NT2/D1 (cell line): ENCODE measurements around the gene VSTM1.

Experiments used
- DNase-seq: peaks from one replicate; pipeline ENCODE4 v3.0.0-alpha.2; 2011; ENCODE audit warnings: low read depth, low spot score
- H3K27me3 ChIP-seq: 2 replicates; pipeline ENCODE4 v1.6.0; 2011; ENCODE audit warnings: mild to moderate bottlenecking; ENCODE audit not compliant: insufficient read length, insufficient read depth
- H3K36me3 ChIP-seq: 2 replicates; pipeline ENCODE4 v1.6.1; 2011; ENCODE audit warnings: mild to moderate bottlenecking, low read length, mixed read lengths; ENCODE audit not compliant: insufficient read depth, insufficient read length
- H3K4me1 ChIP-seq: 2 replicates; pipeline ENCODE4 v1.5.1; 2011; ENCODE audit not compliant: insufficient read depth, insufficient read length
- H3K4me3 ChIP-seq: 2 replicates; pipeline ENCODE4 v1.5.1; 2011; ENCODE audit warnings: low read depth; ENCODE audit not compliant: insufficient read length
- H3K9ac ChIP-seq: 2 replicates; pipeline ENCODE4 v1.6.0; 2011; ENCODE audit warnings: low read depth; ENCODE audit not compliant: insufficient read length
- H3K9me3 ChIP-seq: 2 replicates; pipeline ENCODE4 v1.5.1; 2011; ENCODE audit warnings: mild to moderate bottlenecking, low read length; ENCODE audit not compliant: insufficient read depth
- SUZ12 ChIP-seq: IDR thresholded peaks from 2 replicates; pipeline ENCODE4 v1.6.1; 2011; ENCODE audit not compliant: insufficient read length, insufficient read depth; ENCODE audit errors: extremely low read depth
- YY1 ChIP-seq: IDR thresholded peaks from 2 replicates; pipeline ENCODE4 v1.6.1; 2011; ENCODE audit not compliant: insufficient read length, insufficient read depth
- ZNF274 ChIP-seq: IDR thresholded peaks from 2 replicates; pipeline ENCODE4 v1.6.1; 2011; ENCODE audit warnings: mild to moderate bottlenecking, low read depth, low read length

The VSTM1 gene

DNA sequence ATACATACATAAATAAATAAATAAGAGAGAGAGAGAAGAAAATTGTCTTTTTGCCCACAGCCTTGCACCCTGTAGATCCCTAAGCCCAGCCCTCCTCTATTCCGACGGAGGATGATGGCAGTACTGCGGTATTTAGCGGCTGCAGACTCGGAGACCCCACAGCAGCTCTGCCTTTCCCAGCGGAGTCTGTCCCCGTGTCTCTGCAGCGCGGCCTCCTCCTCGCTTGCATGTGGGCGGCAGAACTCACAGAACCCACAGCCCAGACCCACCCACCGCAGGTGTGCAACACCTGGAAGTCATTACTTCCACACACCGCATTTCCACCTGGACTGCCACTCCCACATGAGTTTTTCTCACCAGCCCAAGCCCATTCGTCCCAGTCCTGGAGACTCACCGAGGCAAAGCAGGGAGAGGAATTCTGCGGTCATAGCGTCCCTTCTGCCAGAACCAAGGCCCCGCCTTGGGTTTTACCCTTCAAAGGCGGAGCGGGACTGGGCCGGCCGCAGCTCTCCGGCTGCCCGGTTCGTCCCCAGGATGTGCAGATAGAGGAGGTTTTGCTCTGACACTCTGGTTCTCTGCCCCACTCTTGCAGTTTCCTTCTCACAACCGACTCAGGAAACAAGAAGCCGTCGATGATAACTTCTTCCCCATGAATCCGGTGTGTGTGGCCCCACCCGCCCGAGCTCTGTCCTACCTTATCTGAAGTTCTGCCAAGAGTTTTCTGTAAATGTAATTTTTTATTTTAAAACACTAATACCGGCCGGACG, at the start of gene VSTM1:
TSS of gene VSTM1 (minus strand) at position 548 of the 767 bp plus-strand sequence. CDS start at position 428, 120 bp downstream.
- peaks cover 2% of the 10 kb centered on the region for H3K4me1 ChIP-seq
- no peak within 1 kb of the TSS for H3K4me3 ChIP-seq
- no peaks in the 10 kb centered on the region for H3K9me3 ChIP-seq
- H3K36me3 ChIP-seq, result no peaks in the 10 kb centered on the region
- TF ChIP-seq ZNF274 (no peak), SUZ12 (no peak), YY1 (no peak)
- no peaks in the 10 kb centered on the region for H3K27me3 ChIP-seq
- no peak within 1 kb of the TSS for H3K9ac ChIP-seq
- no peak for DNase-seq

- no peaks in the 10 kb centered on the region for H3K9me3 ChIP-seq
- H3K4me3 ChIP-seq, result no peak overlapping the region
- H3K9ac ChIP-seq, result no peak overlapping the region
- H3K36me3 ChIP-seq, result peaks cover 75% of the 10 kb centered on the region
- no peaks in the 10 kb centered on the region for H3K27me3 ChIP-seq
- DNase-seq, result no peak
- TF ChIP-seq YY1 (no peak), ZNF274 (no peak), SUZ12 (no peak)
- H3K4me1 ChIP-seq, result peaks cover 2% of the 10 kb centered on the region
Observed at GRCh38 chr19:54109651-54110050, 46.0 kb upstream of the VSTM1 start.

DNA sequence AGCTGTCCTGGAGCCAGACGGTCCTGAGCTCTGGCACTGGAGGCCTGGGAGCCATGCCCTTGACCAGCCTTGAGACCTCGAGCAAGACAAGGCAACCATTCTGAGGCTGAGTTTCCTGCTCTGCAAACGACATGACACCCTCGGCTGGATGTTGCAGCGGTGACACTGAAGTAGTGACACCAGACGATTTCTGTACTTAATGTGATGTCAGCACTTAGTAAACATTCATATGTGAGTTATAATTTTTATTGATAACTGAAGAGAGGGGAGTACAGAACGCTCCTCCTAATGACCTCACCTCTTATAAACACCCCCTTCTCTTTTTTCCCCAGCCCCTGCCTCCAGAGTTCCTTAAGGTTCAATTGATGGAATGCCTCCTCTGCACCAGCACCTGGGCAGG, 44.8 kb upstream of the VSTM1 start:
- Histone ChIP-seq H3K4me1 (peaks cover 2% of the 10 kb centered on the region), H3K4me3 (no peak overlapping the region), H3K9ac (no peak overlapping the region), H3K27me3 (no peaks in the 10 kb centered on the region), H3K9me3 (no peaks in the 10 kb centered on the region), H3K36me3 (peaks cover 73% of the 10 kb centered on the region)
- DNase-seq, result no peak
- no peak for TF ChIP-seq YY1

DNA sequence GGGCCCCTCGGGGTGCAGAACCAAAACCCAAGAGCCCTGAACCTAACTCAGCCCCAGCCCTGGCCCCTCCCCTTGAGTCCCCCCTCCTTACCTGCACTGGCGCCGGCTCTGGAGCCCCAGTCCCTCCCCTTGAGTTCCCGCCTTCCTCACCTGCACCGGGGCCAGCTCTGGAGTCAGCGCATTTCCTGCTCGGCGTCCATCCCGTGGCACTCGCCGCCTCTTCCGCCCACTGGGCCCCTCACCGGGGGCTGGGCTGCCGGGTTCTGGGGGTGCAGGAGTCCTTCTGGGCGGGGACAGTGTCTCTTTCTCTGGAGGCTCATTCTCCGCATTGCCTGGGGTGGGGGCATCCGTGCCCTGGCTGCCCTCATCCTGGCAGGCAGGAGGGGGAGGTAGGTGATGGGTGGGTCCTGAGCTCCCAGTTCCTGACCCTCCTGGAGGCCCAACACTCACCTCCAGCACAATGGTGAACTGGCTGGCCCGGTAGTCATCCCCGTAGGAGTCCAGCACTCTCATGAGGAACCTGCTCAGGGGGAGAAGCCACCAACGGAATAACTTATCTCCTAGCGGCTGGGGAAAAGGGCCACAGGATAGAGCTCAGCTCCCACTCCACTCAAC, 44.3 kb upstream of the VSTM1 start:
- Histone ChIP-seq H3K9ac (no peak overlapping the region), H3K36me3 (peaks cover 68% of the 10 kb centered on the region), H3K27me3 (no peaks in the 10 kb centered on the region), H3K4me3 (no peak overlapping the region), H3K9me3 (no peaks in the 10 kb centered on the region), H3K4me1 (peaks cover 2% of the 10 kb centered on the region)
- TF ChIP-seq SUZ12 (no peak), YY1 (no peak), ZNF274 (no peak)
- DNase-seq, result no peak

DNA sequence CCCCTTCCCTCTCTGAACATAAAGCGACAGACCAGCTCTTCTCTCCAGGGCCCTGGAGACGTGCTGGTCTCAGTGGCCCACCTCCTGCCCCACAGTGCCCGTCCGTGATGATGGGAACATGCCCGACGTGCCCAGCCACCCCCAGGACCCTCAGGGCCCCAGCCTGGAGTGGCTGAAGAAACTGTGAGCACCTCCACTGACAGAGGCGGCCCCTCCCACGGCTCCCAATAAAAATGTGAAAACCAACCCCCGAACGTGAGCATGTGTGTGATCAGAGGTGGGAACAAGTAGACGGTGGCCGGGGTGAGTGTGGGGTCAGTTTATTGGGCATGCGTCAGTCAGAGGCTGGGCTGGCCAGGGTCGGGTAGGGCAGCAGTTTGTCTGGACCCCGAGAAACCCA, 43.0 kb upstream of the VSTM1 start:
- Histone ChIP-seq H3K27me3 (no peaks in the 10 kb centered on the region), H3K9me3 (no peaks in the 10 kb centered on the region), H3K4me3 (no peak overlapping the region), H3K36me3 (peaks cover 63% of the 10 kb centered on the region), H3K9ac (no peak overlapping the region), H3K4me1 (peaks cover 2% of the 10 kb centered on the region)
- no peak for DNase-seq
- TF ChIP-seq ZNF274 (no peak), SUZ12 (no peak), YY1 (no peak)

GRCh38 chr19:54105796-54106195, 42.1 kb upstream of the VSTM1 start:
- DNase-seq, result no peak
- no peaks in the 10 kb centered on the region for H3K27me3 ChIP-seq
- no peak for TF ChIP-seq YY1
- no peak for TF ChIP-seq ZNF274
- no peak for TF ChIP-seq SUZ12
- no peak overlapping the region for H3K9ac ChIP-seq
- H3K4me1 ChIP-seq, result peaks cover 2% of the 10 kb centered on the region
- H3K36me3 ChIP-seq, result peaks cover 59% of the 10 kb centered on the region
- no peaks in the 10 kb centered on the region for H3K9me3 ChIP-seq
- no peak overlapping the region for H3K4me3 ChIP-seq

- H3K27me3 ChIP-seq, result no peaks in the 10 kb centered on the region
- peaks cover 2% of the 10 kb centered on the region for H3K4me1 ChIP-seq
- no peak overlapping the region for H3K4me3 ChIP-seq
- DNase-seq, result no peak
- no peak for TF ChIP-seq SUZ12
- no peak for TF ChIP-seq YY1
- TF ChIP-seq ZNF274, result no peak
- no peak overlapping the region for H3K9ac ChIP-seq
- H3K9me3 ChIP-seq, result no peaks in the 10 kb centered on the region
- peaks cover 53% of the 10 kb centered on the region for H3K36me3 ChIP-seq
Observed at GRCh38 chr19:54104998-54105715, 41.5 kb upstream of the VSTM1 start.
